PC-3 (cell line): Measurements from ENCODE around the gene CTNNBIP1.

Source experiments
- EZH2 ChIP-seq: fragments of 300-600 bp; sonication (generic); IDR thresholded peaks from one replicate; pipeline ENCODE4 v1.6.1; 2017; ENCODE audit warnings: antibody characterized with exemption, mild to moderate bottlenecking, low read length; ENCODE audit not compliant: unreplicated experiment
- EZH2phosphoT487 ChIP-seq: fragments of 300-600 bp; sonication (generic); IDR thresholded peaks from 2 replicates; pipeline ENCODE4 v1.6.1; 2018; ENCODE audit warnings: mild to moderate bottlenecking, antibody characterized with exemption, low read length, borderline replicate concordance
- TF ChIP-seq, protein P1 (sequence below): fragments of 300-600 bp; sonication (generic); conservative IDR thresholded peaks from 2 replicates; pipeline ENCODE4 v1.5.1; 2017; ENCODE audit warnings: antibody characterized with exemption, low read depth, mild to moderate bottlenecking, low read length

DNA sequence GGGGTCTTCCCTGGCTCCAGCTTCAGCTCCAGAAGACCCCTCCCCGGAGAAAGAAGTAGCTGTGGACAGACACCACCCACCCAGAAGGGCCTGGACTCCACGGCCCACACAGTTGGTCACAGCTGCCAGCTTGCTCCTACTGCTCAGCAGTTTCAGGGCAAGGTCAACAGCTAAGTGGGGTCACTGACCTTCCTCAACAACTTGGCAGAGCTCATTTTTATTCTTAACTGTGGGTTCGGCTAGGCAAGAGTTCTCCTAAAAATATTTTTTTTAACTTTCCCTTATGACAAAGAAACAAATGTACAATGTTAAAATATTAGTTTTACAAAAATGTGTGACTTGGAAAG, 41.9 kb downstream of the CTNNBIP1 start:
- TF ChIP-seq, protein P1, sequence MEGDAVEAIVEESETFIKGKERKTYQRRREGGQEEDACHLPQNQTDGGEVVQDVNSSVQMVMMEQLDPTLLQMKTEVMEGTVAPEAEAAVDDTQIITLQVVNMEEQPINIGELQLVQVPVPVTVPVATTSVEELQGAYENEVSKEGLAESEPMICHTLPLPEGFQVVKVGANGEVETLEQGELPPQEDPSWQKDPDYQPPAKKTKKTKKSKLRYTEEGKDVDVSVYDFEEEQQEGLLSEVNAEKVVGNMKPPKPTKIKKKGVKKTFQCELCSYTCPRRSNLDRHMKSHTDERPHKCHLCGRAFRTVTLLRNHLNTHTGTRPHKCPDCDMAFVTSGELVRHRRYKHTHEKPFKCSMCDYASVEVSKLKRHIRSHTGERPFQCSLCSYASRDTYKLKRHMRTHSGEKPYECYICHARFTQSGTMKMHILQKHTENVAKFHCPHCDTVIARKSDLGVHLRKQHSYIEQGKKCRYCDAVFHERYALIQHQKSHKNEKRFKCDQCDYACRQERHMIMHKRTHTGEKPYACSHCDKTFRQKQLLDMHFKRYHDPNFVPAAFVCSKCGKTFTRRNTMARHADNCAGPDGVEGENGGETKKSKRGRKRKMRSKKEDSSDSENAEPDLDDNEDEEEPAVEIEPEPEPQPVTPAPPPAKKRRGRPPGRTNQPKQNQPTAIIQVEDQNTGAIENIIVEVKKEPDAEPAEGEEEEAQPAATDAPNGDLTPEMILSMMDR: no peak
- no peak for TF ChIP-seq EZH2phosphoT487
- TF ChIP-seq EZH2: no peak
